GM23338 (cell line): ENCODE data around the gene SH3D21.

Experiments
- CREB1 ChIP-seq: fragments of 250-450 bp; sonication (Bioruptor Pico); IDR thresholded peaks from 2 replicates; pipeline ENCODE4 v1.5.0; 2020; ENCODE audit warnings: low read depth, mild to moderate bottlenecking, moderate library complexity
- EZH2 ChIP-seq: fragments of 200-600 bp; sonication (generic); IDR thresholded peaks from one replicate; pipeline ENCODE4 v1.8.0; 2017; ENCODE audit warnings: antibody characterized with exemption, mild to moderate bottlenecking, low read depth; ENCODE audit not compliant: unreplicated experiment
- EZH2phosphoT487 ChIP-seq: fragments of 200-600 bp; sonication (generic); IDR thresholded peaks from one replicate; pipeline ENCODE4 v1.8.1; 2018; ENCODE audit warnings: antibody characterized with exemption; ENCODE audit not compliant: unreplicated experiment
- JUNB ChIP-seq: IDR thresholded peaks from one replicate; pipeline ENCODE4 v1.6.1; 2016; ENCODE audit warnings: antibody characterized with exemption; ENCODE audit not compliant: unreplicated experiment
- NANOG ChIP-seq: IDR thresholded peaks from 2 replicates; pipeline ENCODE4 v1.6.1; 2016; ENCODE audit warnings: antibody characterized with exemption, borderline replicate concordance
- POLR2AphosphoS5 ChIP-seq: IDR thresholded peaks from 2 replicates; pipeline ENCODE4 v1.6.1; 2016; ENCODE audit warnings: antibody characterized with exemption, low read depth
- STAT1 ChIP-seq: IDR thresholded peaks from one replicate; pipeline ENCODE4 v1.6.1; 2016; ENCODE audit warnings: antibody characterized with exemption; ENCODE audit not compliant: unreplicated experiment
- ZNF114 ChIP-seq: fragments of 250-450 bp; sonication (Bioruptor Pico); IDR thresholded peaks from 2 replicates; pipeline ENCODE4 v1.5.0; 2020; ENCODE audit warnings: mild to moderate bottlenecking, moderate library complexity
- TF ChIP-seq, protein P1 (sequence below), 2 experiments: fragments of 200-600 bp in 1 of 2; sonication (generic) in 1 of 2; conservative IDR thresholded peaks; 2 replicates each; pipeline versions ENCODE4 v1.5.1 to v1.6.1; 2016 to 2017; ENCODE audit warnings: antibody characterized with exemption in 2 of 2, low read depth in 2 of 2, mild to moderate bottlenecking in 2 of 2, moderate library complexity in 1 of 2
- TF ChIP-seq, protein P2 (sequence below): IDR thresholded peaks from one replicate; pipeline ENCODE4 v1.6.1; 2018; ENCODE audit warnings: antibody characterized with exemption; ENCODE audit not compliant: unreplicated experiment
- TF ChIP-seq, protein P3 (sequence below): IDR thresholded peaks from 2 replicates; pipeline ENCODE4 v1.6.1; 2016; ENCODE audit warnings: antibody characterized with exemption

DNA sequence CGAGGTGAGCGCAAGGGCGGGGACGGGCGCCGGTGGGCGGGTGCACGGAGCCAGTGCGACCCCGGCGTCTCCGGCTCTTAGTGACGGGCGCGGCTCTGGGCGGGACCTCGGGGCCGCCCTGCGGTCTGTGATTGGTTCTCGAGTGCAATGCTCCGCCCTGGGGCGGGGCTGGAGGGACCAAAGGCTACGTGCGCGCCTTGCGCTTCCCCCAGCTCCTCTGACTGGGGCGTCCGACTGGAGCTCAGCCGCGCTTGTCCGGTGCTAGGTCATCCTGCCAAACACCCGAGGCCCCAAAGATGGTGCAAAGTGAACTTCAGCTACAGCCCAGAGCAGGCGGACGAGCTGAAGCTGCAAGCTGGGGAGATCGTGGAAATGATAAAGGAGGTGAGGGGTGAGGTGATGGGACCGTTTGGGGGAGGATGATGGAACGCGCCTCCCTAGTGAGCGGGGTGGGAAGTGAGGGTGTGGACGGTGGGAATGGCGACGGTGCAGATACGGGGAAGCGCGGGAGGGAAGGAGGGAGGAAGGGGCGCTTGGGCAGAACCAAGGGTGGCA lies 811 bp downstream of the SH3D21 start:
- TF ChIP-seq, protein P1, sequence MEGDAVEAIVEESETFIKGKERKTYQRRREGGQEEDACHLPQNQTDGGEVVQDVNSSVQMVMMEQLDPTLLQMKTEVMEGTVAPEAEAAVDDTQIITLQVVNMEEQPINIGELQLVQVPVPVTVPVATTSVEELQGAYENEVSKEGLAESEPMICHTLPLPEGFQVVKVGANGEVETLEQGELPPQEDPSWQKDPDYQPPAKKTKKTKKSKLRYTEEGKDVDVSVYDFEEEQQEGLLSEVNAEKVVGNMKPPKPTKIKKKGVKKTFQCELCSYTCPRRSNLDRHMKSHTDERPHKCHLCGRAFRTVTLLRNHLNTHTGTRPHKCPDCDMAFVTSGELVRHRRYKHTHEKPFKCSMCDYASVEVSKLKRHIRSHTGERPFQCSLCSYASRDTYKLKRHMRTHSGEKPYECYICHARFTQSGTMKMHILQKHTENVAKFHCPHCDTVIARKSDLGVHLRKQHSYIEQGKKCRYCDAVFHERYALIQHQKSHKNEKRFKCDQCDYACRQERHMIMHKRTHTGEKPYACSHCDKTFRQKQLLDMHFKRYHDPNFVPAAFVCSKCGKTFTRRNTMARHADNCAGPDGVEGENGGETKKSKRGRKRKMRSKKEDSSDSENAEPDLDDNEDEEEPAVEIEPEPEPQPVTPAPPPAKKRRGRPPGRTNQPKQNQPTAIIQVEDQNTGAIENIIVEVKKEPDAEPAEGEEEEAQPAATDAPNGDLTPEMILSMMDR (conservative IDR thresholded peaks at IDR 0.05; ENCODE audit: low read depth in 2 of 2): no peak
- TF ChIP-seq, protein P2, sequence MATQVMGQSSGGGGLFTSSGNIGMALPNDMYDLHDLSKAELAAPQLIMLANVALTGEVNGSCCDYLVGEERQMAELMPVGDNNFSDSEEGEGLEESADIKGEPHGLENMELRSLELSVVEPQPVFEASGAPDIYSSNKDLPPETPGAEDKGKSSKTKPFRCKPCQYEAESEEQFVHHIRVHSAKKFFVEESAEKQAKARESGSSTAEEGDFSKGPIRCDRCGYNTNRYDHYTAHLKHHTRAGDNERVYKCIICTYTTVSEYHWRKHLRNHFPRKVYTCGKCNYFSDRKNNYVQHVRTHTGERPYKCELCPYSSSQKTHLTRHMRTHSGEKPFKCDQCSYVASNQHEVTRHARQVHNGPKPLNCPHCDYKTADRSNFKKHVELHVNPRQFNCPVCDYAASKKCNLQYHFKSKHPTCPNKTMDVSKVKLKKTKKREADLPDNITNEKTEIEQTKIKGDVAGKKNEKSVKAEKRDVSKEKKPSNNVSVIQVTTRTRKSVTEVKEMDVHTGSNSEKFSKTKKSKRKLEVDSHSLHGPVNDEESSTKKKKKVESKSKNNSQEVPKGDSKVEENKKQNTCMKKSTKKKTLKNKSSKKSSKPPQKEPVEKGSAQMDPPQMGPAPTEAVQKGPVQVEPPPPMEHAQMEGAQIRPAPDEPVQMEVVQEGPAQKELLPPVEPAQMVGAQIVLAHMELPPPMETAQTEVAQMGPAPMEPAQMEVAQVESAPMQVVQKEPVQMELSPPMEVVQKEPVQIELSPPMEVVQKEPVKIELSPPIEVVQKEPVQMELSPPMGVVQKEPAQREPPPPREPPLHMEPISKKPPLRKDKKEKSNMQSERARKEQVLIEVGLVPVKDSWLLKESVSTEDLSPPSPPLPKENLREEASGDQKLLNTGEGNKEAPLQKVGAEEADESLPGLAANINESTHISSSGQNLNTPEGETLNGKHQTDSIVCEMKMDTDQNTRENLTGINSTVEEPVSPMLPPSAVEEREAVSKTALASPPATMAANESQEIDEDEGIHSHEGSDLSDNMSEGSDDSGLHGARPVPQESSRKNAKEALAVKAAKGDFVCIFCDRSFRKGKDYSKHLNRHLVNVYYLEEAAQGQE: no peak
- TF ChIP-seq POLR2AphosphoS5 (peak; percentile 98), EZH2 (no peak), CREB1 (CRISPR knock-in tag) (peak; percentile 52), JUNB (no peak), EZH2phosphoT487 (no peak), STAT1 (no peak), ZNF114 (no peak), NANOG (no peak)
- TF ChIP-seq, protein P3, sequence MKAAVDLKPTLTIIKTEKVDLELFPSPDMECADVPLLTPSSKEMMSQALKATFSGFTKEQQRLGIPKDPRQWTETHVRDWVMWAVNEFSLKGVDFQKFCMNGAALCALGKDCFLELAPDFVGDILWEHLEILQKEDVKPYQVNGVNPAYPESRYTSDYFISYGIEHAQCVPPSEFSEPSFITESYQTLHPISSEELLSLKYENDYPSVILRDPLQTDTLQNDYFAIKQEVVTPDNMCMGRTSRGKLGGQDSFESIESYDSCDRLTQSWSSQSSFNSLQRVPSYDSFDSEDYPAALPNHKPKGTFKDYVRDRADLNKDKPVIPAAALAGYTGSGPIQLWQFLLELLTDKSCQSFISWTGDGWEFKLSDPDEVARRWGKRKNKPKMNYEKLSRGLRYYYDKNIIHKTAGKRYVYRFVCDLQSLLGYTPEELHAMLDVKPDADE: no peak
